ENCODE measurements around the gene HOXB2. TPM values are rescaled to one million over a fixed set of nuclear protein-coding genes. Genes with fewer than 3 reads are reported as not detected.

Gene HOXB2
- total and polyA plus RNA-seq, 8 donors, result 0.39 to 5.1 (median 1.8) TPM

- no peak overlapping the region for H3K4me3 ChIP-seq
- no peak overlapping the region for H3K27ac ChIP-seq
- 39 to 48% methylated on average over 7 of the region's 7 CpGs for WGBS, 2 donors
- intact Hi-C loops (cut with DNase I), result no loop called here
- FAIRE-seq (no peak), DNase-seq (no peak), ATAC-seq (no peak)
- no peaks in the 10 kb centered on the region for H3K36me3 ChIP-seq
- no peak for TF ChIP-seq CTCF (IDR thresholded peaks at IDR 0.05)
- H3K4me1 ChIP-seq, result no peaks in the 10 kb centered on the region
- H3K9me3 ChIP-seq, result no peaks in the 10 kb centered on the region
- peaks cover 0 to 5% (median 2%) of the 10 kb centered on the region in 4 donors for H3K27me3 ChIP-seq
Measured at GRCh38 chr17:48528153-48528935, 16.6 kb downstream of the HOXB2 start.

- intact Hi-C loops (cut with DNase I), result no loop called here
- no peaks in the 10 kb centered on the region for H3K4me1 ChIP-seq
- DNase-seq (no peak), FAIRE-seq (no peak), ATAC-seq (no peak)
- 39 to 43% methylated on average over 12 to 13 of the region's 14 CpGs for WGBS, 2 donors
- no peak for TF ChIP-seq CTCF (IDR thresholded peaks at IDR 0.05)
- H3K27me3 ChIP-seq, result peaks cover 0 to 5% (median 2%) of the 10 kb centered on the region in 4 donors
- no peak overlapping the region for H3K4me3 ChIP-seq
- H3K36me3 ChIP-seq, result no peaks in the 10 kb centered on the region
- H3K9me3 ChIP-seq, result no peaks in the 10 kb centered on the region
- H3K27ac ChIP-seq, result no peak overlapping the region
Measured at GRCh38 chr17:48527547-48527932, 17.4 kb downstream of the HOXB2 start.

- Histone ChIP-seq H3K4me1 (no peaks in the 10 kb centered on the region), H3K4me3 (no peak overlapping the region), H3K27me3 (peaks cover 0 to 5% (median 2%) of the 10 kb centered on the region in 4 donors), H3K9me3 (no peaks in the 10 kb centered on the region), H3K27ac (no peak overlapping the region), H3K36me3 (no peaks in the 10 kb centered on the region)
- DNase-seq (no peak), ATAC-seq (no peak), FAIRE-seq (no peak)
- no peak for TF ChIP-seq CTCF (IDR thresholded peaks at IDR 0.05)
- intact Hi-C loops (cut with DNase I), result no loop called here
- WGBS, 2 donors, result 16 to 17% methylated on average over 52 to 59 of the region's 59 CpGs
Measured at GRCh38 chr17:48526608-48527546, 18.0 kb downstream of the HOXB2 start.

GRCh38 chr17:48523010-48523409 is 21.9 kb downstream of the HOXB2 start:
- no peak for ATAC-seq

More at GRCh38 chr17:48523010-48523409, 21.9 kb downstream of the HOXB2 start:
- H3K36me3 ChIP-seq, result no peaks in the 10 kb centered on the region
- H3K4me1 ChIP-seq, result no peaks in the 10 kb centered on the region
- no peak for FAIRE-seq
- peaks cover 0 to 5% (median 2%) of the 10 kb centered on the region in 4 donors for H3K27me3 ChIP-seq
- DNase-seq, result no peak
- no peak overlapping the region for H3K4me3 ChIP-seq
- intact Hi-C loops (cut with DNase I), result no loop called here
- no peaks in the 10 kb centered on the region for H3K9me3 ChIP-seq
- no peak overlapping the region for H3K27ac ChIP-seq
- 34 to 43% methylated on average over 6 of the region's 6 CpGs for WGBS, 2 donors
- no peak for TF ChIP-seq CTCF (IDR thresholded peaks at IDR 0.05)
